Body of pancreas (tissue), 4 donors: ENCODE data around the gene ANKRD23.

ENCODE experiments used
- POLR2A ChIP-seq, 3 donors: fragments of 450-650 bp; IDR thresholded peaks; one replicate each; pipeline ENCODE4 v1.6.1; 2016; ENCODE audit warnings: antibody characterized with exemption in 3 of 3, mild to moderate bottlenecking in 2 of 3
- TF ChIP-seq, protein P1 (sequence below), 7 experiments: fragments of 450-650 bp in 4 of 7; fragments of 200-600 bp in 3 of 7; sonication (generic) in 3 of 7; IDR thresholded peaks; one replicate each; pipeline ENCODE4 v1.5.1; 2016 to 2019; ENCODE audit warnings: antibody characterized with exemption in 7 of 7

GRCh38 chr2:96825057-96825456, 18.8 kb downstream of the ANKRD23 start:
- TF ChIP-seq, protein P1, sequence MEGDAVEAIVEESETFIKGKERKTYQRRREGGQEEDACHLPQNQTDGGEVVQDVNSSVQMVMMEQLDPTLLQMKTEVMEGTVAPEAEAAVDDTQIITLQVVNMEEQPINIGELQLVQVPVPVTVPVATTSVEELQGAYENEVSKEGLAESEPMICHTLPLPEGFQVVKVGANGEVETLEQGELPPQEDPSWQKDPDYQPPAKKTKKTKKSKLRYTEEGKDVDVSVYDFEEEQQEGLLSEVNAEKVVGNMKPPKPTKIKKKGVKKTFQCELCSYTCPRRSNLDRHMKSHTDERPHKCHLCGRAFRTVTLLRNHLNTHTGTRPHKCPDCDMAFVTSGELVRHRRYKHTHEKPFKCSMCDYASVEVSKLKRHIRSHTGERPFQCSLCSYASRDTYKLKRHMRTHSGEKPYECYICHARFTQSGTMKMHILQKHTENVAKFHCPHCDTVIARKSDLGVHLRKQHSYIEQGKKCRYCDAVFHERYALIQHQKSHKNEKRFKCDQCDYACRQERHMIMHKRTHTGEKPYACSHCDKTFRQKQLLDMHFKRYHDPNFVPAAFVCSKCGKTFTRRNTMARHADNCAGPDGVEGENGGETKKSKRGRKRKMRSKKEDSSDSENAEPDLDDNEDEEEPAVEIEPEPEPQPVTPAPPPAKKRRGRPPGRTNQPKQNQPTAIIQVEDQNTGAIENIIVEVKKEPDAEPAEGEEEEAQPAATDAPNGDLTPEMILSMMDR (IDR thresholded peaks at IDR 0.05) = no peak
- no peak for TF ChIP-seq POLR2A (IDR thresholded peaks at IDR 0.05)
